Mononuclear cell (primary cell): ENCODE measurements around the gene CDH13. TPM values are rescaled to one million over a fixed set of nuclear protein-coding genes. Genes with fewer than 3 reads are reported as not detected.

ENCODE experiments used
- H3K27me3 ChIP-seq: 2 replicates; pipeline ENCODE4 v1.6.0; 2011; ENCODE audit warnings: low read length, control low read depth; ENCODE audit not compliant: insufficient read depth
- H3K4me1 ChIP-seq: 2 replicates; pipeline ENCODE4 v1.5.1; 2011; ENCODE audit warnings: mild to moderate bottlenecking, low read length, control low read depth; ENCODE audit not compliant: insufficient read depth
- H3K4me3 ChIP-seq: 2 replicates; pipeline ENCODE4 v1.5.1; 2011; ENCODE audit warnings: mild to moderate bottlenecking, low read length, moderate library complexity
- H3K9me3 ChIP-seq: 2 replicates; pipeline ENCODE4 v1.5.1; 2011; ENCODE audit warnings: low read depth, mild to moderate bottlenecking, control low read depth, low read length
- total RNA-seq: library from RNA; depleted of rRNA; stranded (reverse); fragments of >200 nt; gene quantifications from one replicate; pipeline ENCODE4 v1.2.3, GENCODE V29; 2012

The CDH13 gene
- total RNA-seq, 1 donor = 0.10 TPM

- H3K27me3 ChIP-seq = no peaks in the 10 kb centered on the region
- H3K4me1 ChIP-seq = no peaks in the 10 kb centered on the region
- no peaks in the 10 kb centered on the region for H3K9me3 ChIP-seq
- no peak overlapping the region for H3K4me3 ChIP-seq
Observed at GRCh38 chr16:83464991-83465390, 838.2 kb downstream of the CDH13 start.

- Histone ChIP-seq H3K9me3 (no peaks in the 10 kb centered on the region), H3K4me1 (no peaks in the 10 kb centered on the region), H3K4me3 (no peak overlapping the region), H3K27me3 (no peaks in the 10 kb centered on the region)
Observed at GRCh38 chr16:83470416-83470815, 843.6 kb downstream of the CDH13 start.

GRCh38 chr16:83472776-83473501 lies 846.2 kb downstream of the CDH13 start:
- Histone ChIP-seq H3K4me3 (no peak overlapping the region), H3K9me3 (no peaks in the 10 kb centered on the region), H3K4me1 (no peaks in the 10 kb centered on the region), H3K27me3 (no peaks in the 10 kb centered on the region)

GRCh38 chr16:83473926-83474650 lies 847.3 kb downstream of the CDH13 start:
- H3K4me1 ChIP-seq = no peaks in the 10 kb centered on the region
- no peaks in the 10 kb centered on the region for H3K9me3 ChIP-seq
- no peak overlapping the region for H3K4me3 ChIP-seq
- H3K27me3 ChIP-seq = no peaks in the 10 kb centered on the region

GRCh38 chr16:83475108-83475507 lies 848.3 kb downstream of the CDH13 start:
- Histone ChIP-seq H3K4me3 (no peak overlapping the region), H3K4me1 (no peaks in the 10 kb centered on the region), H3K27me3 (no peaks in the 10 kb centered on the region), H3K9me3 (no peaks in the 10 kb centered on the region)

- Histone ChIP-seq H3K4me1 (no peaks in the 10 kb centered on the region), H3K9me3 (no peaks in the 10 kb centered on the region), H3K27me3 (no peaks in the 10 kb centered on the region), H3K4me3 (no peak overlapping the region)
Observed at GRCh38 chr16:83481589-83481988, 854.8 kb downstream of the CDH13 start.

- Histone ChIP-seq H3K9me3 (no peaks in the 10 kb centered on the region), H3K4me3 (no peak overlapping the region), H3K27me3 (no peaks in the 10 kb centered on the region), H3K4me1 (no peaks in the 10 kb centered on the region)
Observed at GRCh38 chr16:83482545-83483162, 855.9 kb downstream of the CDH13 start.

GRCh38 chr16:83490073-83490472 lies 863.3 kb downstream of the CDH13 start:
- Histone ChIP-seq H3K27me3 (no peaks in the 10 kb centered on the region), H3K4me1 (no peaks in the 10 kb centered on the region), H3K4me3 (no peak overlapping the region), H3K9me3 (no peaks in the 10 kb centered on the region)

- Histone ChIP-seq H3K4me1 (no peaks in the 10 kb centered on the region), H3K9me3 (no peaks in the 10 kb centered on the region), H3K27me3 (no peaks in the 10 kb centered on the region), H3K4me3 (no peak overlapping the region)
Observed at GRCh38 chr16:83494459-83494858, 867.7 kb downstream of the CDH13 start.

- H3K4me3 ChIP-seq = no peak overlapping the region
- H3K27me3 ChIP-seq = no peaks in the 10 kb centered on the region
- no peaks in the 10 kb centered on the region for H3K9me3 ChIP-seq
- no peaks in the 10 kb centered on the region for H3K4me1 ChIP-seq
Observed at GRCh38 chr16:83501481-83501880, 874.7 kb downstream of the CDH13 start.

- no peaks in the 10 kb centered on the region for H3K27me3 ChIP-seq
- no peaks in the 10 kb centered on the region for H3K9me3 ChIP-seq
- H3K4me3 ChIP-seq = no peak overlapping the region
- no peaks in the 10 kb centered on the region for H3K4me1 ChIP-seq
Observed at GRCh38 chr16:83508295-83508694, 881.5 kb downstream of the CDH13 start.

- no peaks in the 10 kb centered on the region for H3K27me3 ChIP-seq
- H3K4me1 ChIP-seq = no peaks in the 10 kb centered on the region
- no peak overlapping the region for H3K4me3 ChIP-seq
- H3K9me3 ChIP-seq = no peaks in the 10 kb centered on the region
Observed at GRCh38 chr16:83509316-83509715, 882.5 kb downstream of the CDH13 start.

GRCh38 chr16:83510906-83511305 lies 884.1 kb downstream of the CDH13 start:
- no peak overlapping the region for H3K4me3 ChIP-seq
- H3K4me1 ChIP-seq = no peaks in the 10 kb centered on the region
- no peaks in the 10 kb centered on the region for H3K27me3 ChIP-seq
- no peaks in the 10 kb centered on the region for H3K9me3 ChIP-seq

GRCh38 chr16:83513008-83513755 lies 886.4 kb downstream of the CDH13 start:
- Histone ChIP-seq H3K4me1 (no peaks in the 10 kb centered on the region), H3K4me3 (no peak overlapping the region), H3K9me3 (no peaks in the 10 kb centered on the region), H3K27me3 (no peaks in the 10 kb centered on the region)

- Histone ChIP-seq H3K4me3 (no peak overlapping the region), H3K9me3 (no peaks in the 10 kb centered on the region), H3K4me1 (no peaks in the 10 kb centered on the region), H3K27me3 (no peaks in the 10 kb centered on the region)
Observed at GRCh38 chr16:83515395-83515794, 888.6 kb downstream of the CDH13 start.
